Hepatocyte (in vitro differentiated cells): ENCODE results near the gene RBBP5.

ENCODE experiments used
- CTCF ChIP-seq: fragments of 200-600 bp; sonication (generic); IDR thresholded peaks from 2 replicates; pipeline ENCODE4 v1.5.1; 2016; ENCODE audit warnings: antibody characterized with exemption, mild to moderate bottlenecking; ENCODE audit not compliant: poor library complexity
- EZH2 ChIP-seq: fragments of 200-600 bp; sonication (generic); IDR thresholded peaks from 2 replicates; pipeline ENCODE4 v1.6.1; 2016; ENCODE audit warnings: antibody characterized with exemption, mild to moderate bottlenecking, borderline replicate concordance
- EZH2phosphoT487 ChIP-seq: fragments of 200-600 bp; sonication (generic); IDR thresholded peaks from one replicate; pipeline ENCODE4 v1.6.1; 2018; ENCODE audit warnings: antibody characterized with exemption, mild to moderate bottlenecking, low read depth, moderate library complexity; ENCODE audit not compliant: unreplicated experiment, severe bottlenecking

- TF ChIP-seq CTCF (no peak), EZH2 (no peak), EZH2phosphoT487 (no peak)
Observed at GRCh38 chr1:205150651-205151428, 29.1 kb upstream of the RBBP5 start.
